ENCODE measurements around the gene HRC. TPM values are rescaled to one million over a fixed set of nuclear protein-coding genes. Genes with fewer than 3 reads are reported as not detected.

Gene HRC
- total RNA-seq, 6 experiments from 2014 or later: 0.18 to 0.68 (median 0.19) TPM; not detected in 2

DNA sequence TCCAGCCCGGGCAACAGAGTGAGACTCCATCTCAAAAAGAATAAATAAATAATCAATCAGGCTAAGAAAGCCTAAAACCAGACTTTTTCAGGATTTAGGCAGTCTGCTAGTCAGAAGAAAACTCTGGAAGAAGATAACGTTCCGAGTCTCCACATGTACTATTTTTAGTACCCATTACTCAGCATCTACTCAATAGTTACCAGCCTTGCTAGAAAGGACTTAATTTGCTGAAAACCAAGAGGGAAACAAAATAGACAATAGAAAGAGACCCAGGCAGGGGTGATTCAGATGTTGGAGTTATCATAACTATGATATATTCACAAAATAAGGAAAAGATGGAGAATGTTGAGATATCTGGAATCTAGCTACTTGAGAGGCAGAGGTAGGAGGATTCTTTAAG is 44.6 kb downstream of the HRC start:
- Histone ChIP-seq H3K4me1 (peaks cover 0 to 6% (median 0%) of the 10 kb centered on the region in 4 donors), H3K36me3 (peaks cover 0 to 35% (median 11%) of the 10 kb centered on the region in 4 donors), H3K27ac (no peak overlapping the region), H3K27me3 (no peaks in the 10 kb centered on the region), H3K9me3 (no peaks in the 10 kb centered on the region), H3K4me3 (no peak overlapping the region)
- intact Hi-C loops (cut with DNase I): no loop called here
- 37% methylated on average over 3 of the region's 3 CpGs for WGBS (ENCODE audit: insufficient coverage, low coverage, low lambda C conversion rate, missing lambda C conversion rate)
- no peak for DNase-seq
- TF ChIP-seq, protein P1, sequence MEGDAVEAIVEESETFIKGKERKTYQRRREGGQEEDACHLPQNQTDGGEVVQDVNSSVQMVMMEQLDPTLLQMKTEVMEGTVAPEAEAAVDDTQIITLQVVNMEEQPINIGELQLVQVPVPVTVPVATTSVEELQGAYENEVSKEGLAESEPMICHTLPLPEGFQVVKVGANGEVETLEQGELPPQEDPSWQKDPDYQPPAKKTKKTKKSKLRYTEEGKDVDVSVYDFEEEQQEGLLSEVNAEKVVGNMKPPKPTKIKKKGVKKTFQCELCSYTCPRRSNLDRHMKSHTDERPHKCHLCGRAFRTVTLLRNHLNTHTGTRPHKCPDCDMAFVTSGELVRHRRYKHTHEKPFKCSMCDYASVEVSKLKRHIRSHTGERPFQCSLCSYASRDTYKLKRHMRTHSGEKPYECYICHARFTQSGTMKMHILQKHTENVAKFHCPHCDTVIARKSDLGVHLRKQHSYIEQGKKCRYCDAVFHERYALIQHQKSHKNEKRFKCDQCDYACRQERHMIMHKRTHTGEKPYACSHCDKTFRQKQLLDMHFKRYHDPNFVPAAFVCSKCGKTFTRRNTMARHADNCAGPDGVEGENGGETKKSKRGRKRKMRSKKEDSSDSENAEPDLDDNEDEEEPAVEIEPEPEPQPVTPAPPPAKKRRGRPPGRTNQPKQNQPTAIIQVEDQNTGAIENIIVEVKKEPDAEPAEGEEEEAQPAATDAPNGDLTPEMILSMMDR (IDR thresholded peaks at IDR 0.05): no peak
- no peak for TF ChIP-seq POLR2A (IDR thresholded peaks at IDR 0.05)
- no peak for ATAC-seq

DNA sequence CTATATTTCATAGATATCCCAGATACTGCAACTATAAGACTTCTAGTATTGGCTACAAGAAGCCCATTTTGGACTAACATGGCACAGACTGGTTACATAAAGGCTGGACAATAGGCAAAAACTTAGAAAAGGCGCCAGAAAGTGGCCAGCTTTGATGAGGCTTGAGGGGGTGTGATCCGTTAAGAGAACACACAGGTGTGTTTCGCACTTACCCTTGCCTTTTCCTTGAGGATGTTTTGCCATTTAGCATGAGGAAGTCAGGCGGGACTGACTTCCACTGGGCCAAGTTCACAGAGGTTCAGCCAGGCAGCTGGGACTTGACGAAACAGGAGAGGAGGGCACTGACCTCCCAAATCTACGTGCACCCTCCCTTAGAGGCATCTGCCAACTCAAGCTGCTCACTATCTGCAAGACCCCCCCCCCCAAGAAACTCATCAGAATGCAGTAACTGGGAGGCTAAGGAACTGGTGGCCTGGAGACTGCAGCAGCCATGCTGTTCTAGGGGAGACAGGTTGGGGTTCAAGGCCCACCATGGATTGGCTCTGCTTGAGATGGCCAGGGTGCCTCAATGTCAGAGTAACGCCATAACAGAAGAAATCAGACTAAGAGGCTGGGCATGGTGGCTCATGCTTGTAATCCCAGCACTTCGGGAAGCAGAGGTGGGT is 45.5 kb downstream of the HRC start:
- Histone ChIP-seq H3K9me3 (no peaks in the 10 kb centered on the region), H3K27me3 (no peaks in the 10 kb centered on the region), H3K4me3 (no peak overlapping the region), H3K36me3 (peaks cover 0 to 42% (median 14%) of the 10 kb centered on the region in 4 donors), H3K27ac (no peak overlapping the region), H3K4me1 (peaks cover 0 to 6% (median 0%) of the 10 kb centered on the region in 4 donors)
- ATAC-seq (no peak), DNase-seq (no peak)
- TF ChIP-seq, protein P1 (IDR thresholded peaks at IDR 0.05): no peak
- TF ChIP-seq POLR2A (IDR thresholded peaks at IDR 0.05): no peak
- intact Hi-C loops (cut with DNase I): no loop called here
- whole genome bisulfite sequencing (ENCODE audit: insufficient coverage, low coverage, low lambda C conversion rate, missing lambda C conversion rate): 63% methylated on average over 4 of the region's 8 CpGs

DNA sequence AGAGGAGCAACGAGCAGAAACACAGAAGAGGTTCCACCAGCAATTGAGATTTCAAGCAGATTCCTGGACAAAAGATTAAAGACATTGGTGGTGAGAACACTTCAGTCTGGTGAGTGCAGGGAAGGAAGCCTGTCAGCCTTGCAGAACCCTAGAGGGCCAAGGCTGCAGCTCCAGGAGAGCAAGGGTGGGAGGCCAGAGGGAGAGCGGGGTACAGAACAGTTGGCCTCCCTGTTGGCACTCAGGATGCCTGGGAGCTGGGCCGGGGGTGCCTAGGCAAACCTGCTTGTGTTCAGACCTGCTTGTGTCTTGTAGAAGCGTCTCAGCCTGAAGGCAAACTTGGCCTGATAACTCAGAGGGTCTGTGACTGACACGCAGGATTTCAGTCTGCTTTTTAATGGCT is 46.1 kb downstream of the HRC start:
- DNase-seq: no peak
- Histone ChIP-seq H3K36me3 (peaks cover 0 to 49% (median 15%) of the 10 kb centered on the region in 4 donors), H3K27me3 (no peaks in the 10 kb centered on the region), H3K4me1 (peaks cover 0 to 5% (median 0%) of the 10 kb centered on the region in 4 donors), H3K27ac (no peak overlapping the region), H3K9me3 (no peaks in the 10 kb centered on the region), H3K4me3 (no peak overlapping the region)
- ATAC-seq: no peak
- TF ChIP-seq POLR2A (IDR thresholded peaks at IDR 0.05): no peak
- TF ChIP-seq, protein P1 (IDR thresholded peaks at IDR 0.05): no peak
- intact Hi-C loops (cut with DNase I): no loop called here
- WGBS (ENCODE audit: insufficient coverage, low coverage, low lambda C conversion rate, missing lambda C conversion rate): 73% methylated on average over 3 of the region's 5 CpGs

DNA sequence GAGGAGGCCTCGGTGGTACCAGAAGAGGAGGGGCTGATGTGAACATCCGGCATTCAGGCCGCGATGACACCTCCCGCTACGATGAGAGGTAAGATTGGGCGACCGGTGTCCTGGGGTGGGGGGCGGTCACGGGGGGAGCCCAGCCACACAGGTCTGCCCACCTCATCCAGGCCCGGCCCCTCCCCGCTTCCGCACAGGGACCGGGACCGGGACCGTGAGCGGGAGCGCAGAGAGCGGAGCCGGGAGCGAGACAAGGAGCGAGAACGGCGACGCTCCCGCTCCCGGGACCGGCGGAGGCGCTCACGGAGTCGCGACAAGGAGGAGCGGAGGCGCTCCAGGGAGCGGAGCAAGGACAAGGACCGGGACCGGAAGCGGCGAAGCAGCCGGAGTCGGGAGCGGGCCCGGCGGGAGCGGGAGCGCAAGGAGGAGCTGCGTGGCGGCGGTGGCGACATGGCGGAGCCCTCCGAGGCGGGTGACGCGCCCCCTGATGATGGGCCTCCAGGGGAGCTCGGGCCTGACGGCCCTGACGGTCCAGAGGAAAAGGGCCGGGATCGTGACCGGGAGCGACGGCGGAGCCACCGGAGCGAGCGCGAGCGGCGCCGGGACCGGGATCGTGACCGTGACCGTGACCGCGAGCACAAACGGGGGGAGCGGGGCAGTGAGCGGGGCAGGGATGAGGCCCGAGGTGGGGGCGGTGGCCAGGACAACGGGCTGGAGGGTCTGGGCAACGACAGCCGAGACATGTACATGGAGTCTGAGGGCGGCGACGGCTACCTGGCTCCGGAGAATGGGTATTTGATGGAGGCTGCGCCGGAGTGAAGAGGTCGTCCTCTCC is 47.4 kb downstream of the HRC start:
- no peak for ATAC-seq
- no peaks in the 10 kb centered on the region for H3K27me3 ChIP-seq
- peaks cover 0 to 51% (median 16%) of the 10 kb centered on the region in 4 donors for H3K36me3 ChIP-seq
- DNase-seq: no peak
- TF ChIP-seq, protein P1 (IDR thresholded peaks at IDR 0.05): no peak
- no peak for TF ChIP-seq POLR2A (IDR thresholded peaks at IDR 0.05)
- H3K4me1 ChIP-seq: no peaks in the 10 kb centered on the region
- intact Hi-C loops (cut with DNase I): no loop called here
- no peak overlapping the region for H3K27ac ChIP-seq
- no peaks in the 10 kb centered on the region for H3K9me3 ChIP-seq
- 98% methylated on average over 33 of the region's 93 CpGs for WGBS (ENCODE audit: insufficient coverage, low coverage, low lambda C conversion rate, missing lambda C conversion rate)
- H3K4me3 ChIP-seq: no peak overlapping the region

Data from right lobe of liver (tissue), 6 donors.